LNCAP (cell line): ENCODE results near the gene ASB1.

Experiments used
- TF ChIP-seq, protein P1 (sequence below): fragments of 450-650 bp; IDR thresholded peaks from 2 replicates; pipeline ENCODE4 v1.5.1; 2017; ENCODE audit warnings: mild to moderate bottlenecking

The ASB1 gene

DNA sequence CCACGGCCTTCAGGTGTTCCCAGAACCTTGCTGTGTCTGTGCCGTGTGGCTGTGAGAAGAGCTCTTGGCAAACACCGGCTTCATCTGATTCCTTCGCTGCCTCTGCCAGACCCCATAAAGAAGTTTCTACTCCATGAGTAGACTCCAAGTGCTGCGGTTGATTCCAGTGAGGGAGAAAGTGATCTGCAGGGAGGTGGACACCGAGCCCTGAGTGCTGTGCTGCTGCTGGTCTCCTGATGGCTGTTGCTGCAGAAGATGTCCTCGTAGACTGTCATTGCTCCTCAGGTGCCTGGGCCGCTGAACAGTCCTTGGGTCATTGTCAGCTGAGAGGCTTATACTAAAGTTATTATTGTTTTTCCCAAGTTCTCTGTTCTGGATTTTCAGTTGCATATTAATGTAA, 19.6 kb downstream of the ASB1 start:
- TF ChIP-seq, protein P1, sequence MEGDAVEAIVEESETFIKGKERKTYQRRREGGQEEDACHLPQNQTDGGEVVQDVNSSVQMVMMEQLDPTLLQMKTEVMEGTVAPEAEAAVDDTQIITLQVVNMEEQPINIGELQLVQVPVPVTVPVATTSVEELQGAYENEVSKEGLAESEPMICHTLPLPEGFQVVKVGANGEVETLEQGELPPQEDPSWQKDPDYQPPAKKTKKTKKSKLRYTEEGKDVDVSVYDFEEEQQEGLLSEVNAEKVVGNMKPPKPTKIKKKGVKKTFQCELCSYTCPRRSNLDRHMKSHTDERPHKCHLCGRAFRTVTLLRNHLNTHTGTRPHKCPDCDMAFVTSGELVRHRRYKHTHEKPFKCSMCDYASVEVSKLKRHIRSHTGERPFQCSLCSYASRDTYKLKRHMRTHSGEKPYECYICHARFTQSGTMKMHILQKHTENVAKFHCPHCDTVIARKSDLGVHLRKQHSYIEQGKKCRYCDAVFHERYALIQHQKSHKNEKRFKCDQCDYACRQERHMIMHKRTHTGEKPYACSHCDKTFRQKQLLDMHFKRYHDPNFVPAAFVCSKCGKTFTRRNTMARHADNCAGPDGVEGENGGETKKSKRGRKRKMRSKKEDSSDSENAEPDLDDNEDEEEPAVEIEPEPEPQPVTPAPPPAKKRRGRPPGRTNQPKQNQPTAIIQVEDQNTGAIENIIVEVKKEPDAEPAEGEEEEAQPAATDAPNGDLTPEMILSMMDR = no peak

DNA sequence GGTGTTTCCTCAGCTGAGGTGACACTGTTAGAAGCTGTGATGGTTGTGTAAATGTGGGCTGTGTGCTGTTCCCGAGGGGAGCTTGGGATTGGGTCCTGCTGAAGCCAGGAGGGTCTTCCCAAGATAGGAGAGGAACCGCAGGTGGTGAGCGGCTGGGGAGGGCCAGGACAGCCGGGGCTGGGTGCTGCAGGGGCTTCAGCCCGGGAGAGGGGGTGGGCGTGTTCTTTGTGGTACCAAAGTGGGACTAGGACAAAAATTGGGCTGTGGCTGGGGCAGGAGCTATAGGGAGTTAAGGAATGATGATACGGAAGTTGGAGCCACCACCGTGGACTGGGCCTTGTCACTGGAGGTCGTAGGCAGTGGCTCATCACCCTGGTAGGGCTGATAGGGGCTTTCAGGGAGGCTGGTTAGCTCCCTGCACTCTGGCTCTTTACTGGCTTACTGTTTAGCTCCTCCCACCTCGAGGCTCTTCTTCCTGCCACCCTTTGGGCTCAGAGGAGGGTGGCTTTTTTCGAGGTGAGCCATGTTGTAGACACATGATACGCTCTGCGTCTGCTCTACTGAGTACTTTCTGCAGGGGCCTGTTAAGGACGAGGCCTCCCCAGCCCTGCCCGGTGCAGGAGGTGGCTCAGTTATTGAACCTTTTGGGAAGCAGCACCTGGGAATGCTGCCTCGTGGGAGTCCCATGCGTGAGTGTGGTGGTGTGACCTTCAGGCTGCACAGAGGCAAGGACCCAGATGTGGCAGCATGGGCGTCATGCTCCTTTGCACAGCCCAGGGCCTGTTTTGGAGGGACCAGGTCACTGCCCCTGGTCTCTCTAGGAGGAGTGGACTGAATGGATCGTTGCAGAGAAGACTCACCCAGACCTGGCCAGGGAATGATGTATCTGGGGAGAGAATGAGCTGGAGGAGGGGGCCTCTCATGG, 21.6 kb downstream of the ASB1 start:
- TF ChIP-seq, protein P1 = no peak

DNA sequence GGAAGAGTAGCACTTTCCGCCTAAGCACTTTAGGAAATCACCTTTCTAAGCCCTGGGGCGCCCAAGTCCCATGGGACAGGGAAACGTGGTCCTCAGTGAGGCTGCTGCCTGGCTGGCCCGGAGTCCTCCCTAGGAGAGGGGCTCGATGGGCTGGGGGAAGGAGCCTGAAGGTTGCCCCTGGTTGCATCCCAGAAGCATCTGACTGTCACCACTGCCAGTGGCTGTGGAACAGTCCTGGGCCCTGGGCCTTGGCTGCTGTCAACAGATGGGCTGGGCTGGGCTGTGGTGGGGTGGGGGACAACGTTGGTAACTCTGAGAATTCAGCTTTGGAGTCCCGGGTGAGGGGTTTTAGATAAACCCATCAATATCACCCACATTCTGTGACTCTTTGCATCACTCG, 22.5 kb downstream of the ASB1 start:
- TF ChIP-seq, protein P1 = no peak

DNA sequence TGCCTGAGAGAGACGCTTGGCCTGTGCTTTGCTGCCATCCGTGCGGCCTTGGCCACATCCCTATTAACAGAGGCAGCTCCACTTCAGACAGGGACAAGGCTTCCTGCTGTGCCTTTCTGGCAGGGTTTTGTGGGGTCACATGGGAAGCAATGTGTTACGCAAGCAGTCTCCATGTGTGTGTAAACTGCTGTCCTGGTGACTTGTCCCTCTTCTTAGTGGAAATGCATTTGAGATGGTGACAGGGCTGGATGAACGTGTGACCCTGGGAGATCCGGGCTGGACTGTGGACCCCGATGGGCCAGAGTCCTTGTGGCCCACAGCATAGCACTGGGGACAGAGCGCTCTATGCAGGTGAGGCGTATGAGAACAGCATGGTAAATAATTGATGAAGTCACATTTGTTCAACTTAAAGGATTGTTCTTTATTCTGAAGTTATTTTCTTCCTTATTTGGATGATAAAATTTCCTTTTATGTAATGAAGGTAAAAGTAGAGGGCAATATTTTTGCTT, 23.2 kb downstream of the ASB1 start:
- TF ChIP-seq, protein P1 = no peak

DNA sequence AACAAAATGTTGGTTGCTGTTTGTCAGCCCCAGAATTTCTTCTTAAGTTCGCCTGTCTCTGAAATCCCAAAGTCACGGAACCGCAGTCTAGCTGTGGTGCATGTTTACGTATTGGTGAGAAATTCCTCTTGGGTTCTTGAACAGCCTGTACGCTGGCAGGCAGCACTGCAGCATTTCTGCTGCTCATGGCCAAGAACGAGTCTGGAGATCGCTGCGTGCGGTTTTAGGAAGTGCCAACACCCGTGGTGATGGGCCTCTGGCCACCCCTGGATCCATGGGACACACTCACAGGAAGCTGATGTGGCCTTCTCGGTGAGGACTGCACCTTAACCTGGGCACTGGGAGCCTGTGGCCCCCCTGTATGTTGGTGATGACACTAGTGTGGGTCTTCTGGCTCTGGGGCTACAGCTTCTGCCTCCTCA, 23.7 kb downstream of the ASB1 start:
- TF ChIP-seq, protein P1 = no peak

DNA sequence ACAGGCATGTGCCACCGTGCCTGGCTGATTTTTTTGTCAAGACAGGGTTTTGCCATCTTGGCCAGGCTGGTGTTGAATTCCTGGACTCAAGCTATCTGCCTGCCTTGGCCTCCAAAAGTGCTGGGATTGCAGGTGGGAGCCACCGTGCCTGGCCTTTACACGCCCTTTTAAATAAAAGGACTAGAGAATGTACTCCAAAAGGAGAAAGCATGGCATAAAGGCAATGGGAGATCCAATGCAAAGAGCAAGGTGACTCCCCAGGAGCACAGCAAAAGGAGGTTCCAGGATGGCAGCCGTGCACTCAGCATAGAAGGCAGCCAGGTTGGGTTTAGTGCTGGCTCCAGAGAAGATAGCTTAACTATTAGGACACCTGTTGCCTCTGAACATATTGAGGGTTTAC, 27.1 kb downstream of the ASB1 start:
- TF ChIP-seq, protein P1 = no peak

DNA sequence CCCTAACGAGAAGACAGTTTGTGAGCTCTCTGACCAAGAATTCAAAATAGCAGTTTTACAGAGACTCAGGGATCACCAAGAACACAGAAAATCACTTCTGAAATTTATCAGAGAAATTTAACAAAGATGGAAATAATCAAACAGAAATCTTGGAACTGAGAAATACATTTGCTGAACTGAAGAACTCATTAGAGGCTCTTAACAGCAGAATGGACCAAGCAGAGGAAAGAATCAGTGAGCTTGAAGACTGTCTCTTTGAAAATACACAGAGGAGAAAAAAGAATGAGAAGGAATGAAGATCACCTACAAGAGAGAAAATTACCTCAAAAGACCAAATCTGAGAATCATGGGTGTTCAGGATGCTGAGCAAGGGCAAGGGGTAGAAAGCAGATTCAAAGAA, 29.7 kb downstream of the ASB1 start:
- TF ChIP-seq, protein P1 = no peak
